Measurements from ENCODE around the gene KRTAP5-5.

DNA sequence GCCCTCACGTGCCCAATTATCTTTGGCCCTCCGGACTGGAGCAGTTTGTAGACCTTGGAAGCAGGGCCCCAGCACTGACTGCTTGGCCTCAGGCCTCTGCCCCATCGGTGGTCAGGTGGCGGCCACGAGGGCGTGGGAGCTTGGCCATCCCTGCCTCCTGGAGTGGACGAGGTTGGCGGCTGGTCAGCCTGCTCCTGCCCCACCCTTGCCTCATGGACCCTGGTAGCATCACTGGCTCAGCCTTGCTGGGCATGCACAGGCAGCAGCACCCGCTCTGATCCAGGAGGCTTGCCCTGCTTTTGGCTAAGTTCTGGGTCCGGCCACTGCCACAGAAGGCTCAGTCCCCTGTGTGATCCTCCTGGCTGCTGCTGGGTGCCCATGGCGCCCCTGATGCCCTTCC, 25.4 kb upstream of the KRTAP5-5 start:
- TF ChIP-seq, protein P1, sequence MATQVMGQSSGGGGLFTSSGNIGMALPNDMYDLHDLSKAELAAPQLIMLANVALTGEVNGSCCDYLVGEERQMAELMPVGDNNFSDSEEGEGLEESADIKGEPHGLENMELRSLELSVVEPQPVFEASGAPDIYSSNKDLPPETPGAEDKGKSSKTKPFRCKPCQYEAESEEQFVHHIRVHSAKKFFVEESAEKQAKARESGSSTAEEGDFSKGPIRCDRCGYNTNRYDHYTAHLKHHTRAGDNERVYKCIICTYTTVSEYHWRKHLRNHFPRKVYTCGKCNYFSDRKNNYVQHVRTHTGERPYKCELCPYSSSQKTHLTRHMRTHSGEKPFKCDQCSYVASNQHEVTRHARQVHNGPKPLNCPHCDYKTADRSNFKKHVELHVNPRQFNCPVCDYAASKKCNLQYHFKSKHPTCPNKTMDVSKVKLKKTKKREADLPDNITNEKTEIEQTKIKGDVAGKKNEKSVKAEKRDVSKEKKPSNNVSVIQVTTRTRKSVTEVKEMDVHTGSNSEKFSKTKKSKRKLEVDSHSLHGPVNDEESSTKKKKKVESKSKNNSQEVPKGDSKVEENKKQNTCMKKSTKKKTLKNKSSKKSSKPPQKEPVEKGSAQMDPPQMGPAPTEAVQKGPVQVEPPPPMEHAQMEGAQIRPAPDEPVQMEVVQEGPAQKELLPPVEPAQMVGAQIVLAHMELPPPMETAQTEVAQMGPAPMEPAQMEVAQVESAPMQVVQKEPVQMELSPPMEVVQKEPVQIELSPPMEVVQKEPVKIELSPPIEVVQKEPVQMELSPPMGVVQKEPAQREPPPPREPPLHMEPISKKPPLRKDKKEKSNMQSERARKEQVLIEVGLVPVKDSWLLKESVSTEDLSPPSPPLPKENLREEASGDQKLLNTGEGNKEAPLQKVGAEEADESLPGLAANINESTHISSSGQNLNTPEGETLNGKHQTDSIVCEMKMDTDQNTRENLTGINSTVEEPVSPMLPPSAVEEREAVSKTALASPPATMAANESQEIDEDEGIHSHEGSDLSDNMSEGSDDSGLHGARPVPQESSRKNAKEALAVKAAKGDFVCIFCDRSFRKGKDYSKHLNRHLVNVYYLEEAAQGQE (IDR thresholded peaks at IDR 0.05; ENCODE audit: unreplicated experiment): no peak
- TF ChIP-seq JUNB (IDR thresholded peaks at IDR 0.05; ENCODE audit: unreplicated experiment) (no peak), POLR2AphosphoS5 (IDR thresholded peaks at IDR 0.05; ENCODE audit: low read depth) (no peak), EZH2 (IDR thresholded peaks at IDR 0.05; ENCODE audit: low read depth, unreplicated experiment) (no peak), EZH2phosphoT487 (IDR thresholded peaks at IDR 0.05; ENCODE audit: unreplicated experiment) (no peak)
- TF ChIP-seq, protein P2, sequence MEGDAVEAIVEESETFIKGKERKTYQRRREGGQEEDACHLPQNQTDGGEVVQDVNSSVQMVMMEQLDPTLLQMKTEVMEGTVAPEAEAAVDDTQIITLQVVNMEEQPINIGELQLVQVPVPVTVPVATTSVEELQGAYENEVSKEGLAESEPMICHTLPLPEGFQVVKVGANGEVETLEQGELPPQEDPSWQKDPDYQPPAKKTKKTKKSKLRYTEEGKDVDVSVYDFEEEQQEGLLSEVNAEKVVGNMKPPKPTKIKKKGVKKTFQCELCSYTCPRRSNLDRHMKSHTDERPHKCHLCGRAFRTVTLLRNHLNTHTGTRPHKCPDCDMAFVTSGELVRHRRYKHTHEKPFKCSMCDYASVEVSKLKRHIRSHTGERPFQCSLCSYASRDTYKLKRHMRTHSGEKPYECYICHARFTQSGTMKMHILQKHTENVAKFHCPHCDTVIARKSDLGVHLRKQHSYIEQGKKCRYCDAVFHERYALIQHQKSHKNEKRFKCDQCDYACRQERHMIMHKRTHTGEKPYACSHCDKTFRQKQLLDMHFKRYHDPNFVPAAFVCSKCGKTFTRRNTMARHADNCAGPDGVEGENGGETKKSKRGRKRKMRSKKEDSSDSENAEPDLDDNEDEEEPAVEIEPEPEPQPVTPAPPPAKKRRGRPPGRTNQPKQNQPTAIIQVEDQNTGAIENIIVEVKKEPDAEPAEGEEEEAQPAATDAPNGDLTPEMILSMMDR (conservative IDR thresholded peaks at IDR 0.05; ENCODE audit: low read depth in 2 of 2): no peak
- TF ChIP-seq, protein P3, sequence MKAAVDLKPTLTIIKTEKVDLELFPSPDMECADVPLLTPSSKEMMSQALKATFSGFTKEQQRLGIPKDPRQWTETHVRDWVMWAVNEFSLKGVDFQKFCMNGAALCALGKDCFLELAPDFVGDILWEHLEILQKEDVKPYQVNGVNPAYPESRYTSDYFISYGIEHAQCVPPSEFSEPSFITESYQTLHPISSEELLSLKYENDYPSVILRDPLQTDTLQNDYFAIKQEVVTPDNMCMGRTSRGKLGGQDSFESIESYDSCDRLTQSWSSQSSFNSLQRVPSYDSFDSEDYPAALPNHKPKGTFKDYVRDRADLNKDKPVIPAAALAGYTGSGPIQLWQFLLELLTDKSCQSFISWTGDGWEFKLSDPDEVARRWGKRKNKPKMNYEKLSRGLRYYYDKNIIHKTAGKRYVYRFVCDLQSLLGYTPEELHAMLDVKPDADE (IDR thresholded peaks at IDR 0.05): no peak
